ENCODE data around the gene ACSL1.

DNA sequence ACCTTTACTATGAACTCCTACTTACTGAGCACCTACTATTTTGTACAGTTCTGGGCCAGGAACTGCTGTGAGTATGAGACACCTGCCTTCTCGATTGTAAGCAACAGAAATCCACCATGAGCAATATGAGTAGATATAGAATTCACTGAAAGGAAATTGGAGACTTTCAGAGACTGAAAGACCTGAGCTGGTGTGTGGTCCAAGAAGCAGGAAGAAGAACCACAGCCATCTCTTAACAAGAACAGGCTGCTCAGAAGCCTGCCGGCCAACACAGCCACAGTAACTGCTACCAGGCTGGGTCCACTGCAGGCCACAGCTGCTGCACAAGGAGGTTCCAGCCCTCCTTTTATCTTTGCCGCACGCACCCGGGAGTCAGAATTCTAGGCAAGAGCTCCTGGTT, 10.8 kb upstream of the ACSL1 start:
- TF ChIP-seq, protein P1, sequence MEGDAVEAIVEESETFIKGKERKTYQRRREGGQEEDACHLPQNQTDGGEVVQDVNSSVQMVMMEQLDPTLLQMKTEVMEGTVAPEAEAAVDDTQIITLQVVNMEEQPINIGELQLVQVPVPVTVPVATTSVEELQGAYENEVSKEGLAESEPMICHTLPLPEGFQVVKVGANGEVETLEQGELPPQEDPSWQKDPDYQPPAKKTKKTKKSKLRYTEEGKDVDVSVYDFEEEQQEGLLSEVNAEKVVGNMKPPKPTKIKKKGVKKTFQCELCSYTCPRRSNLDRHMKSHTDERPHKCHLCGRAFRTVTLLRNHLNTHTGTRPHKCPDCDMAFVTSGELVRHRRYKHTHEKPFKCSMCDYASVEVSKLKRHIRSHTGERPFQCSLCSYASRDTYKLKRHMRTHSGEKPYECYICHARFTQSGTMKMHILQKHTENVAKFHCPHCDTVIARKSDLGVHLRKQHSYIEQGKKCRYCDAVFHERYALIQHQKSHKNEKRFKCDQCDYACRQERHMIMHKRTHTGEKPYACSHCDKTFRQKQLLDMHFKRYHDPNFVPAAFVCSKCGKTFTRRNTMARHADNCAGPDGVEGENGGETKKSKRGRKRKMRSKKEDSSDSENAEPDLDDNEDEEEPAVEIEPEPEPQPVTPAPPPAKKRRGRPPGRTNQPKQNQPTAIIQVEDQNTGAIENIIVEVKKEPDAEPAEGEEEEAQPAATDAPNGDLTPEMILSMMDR (IDR thresholded peaks at IDR 0.05; ENCODE audit: poor library complexity), result no peak
- TF ChIP-seq EZH2 (IDR thresholded peaks at IDR 0.05; ENCODE audit: borderline replicate concordance), result no peak

Measured in hepatocyte (in vitro differentiated cells).